Natural killer cell (primary cell): ENCODE measurements around the gene SIRT1. TPM values are rescaled to one million over a fixed set of nuclear protein-coding genes. Genes with fewer than 3 reads are reported as not detected.

Experiments used
- ATAC-seq, 3 donors: fragments of 150-1000 bp in 2 of 3; fragments of 200-7000 bp in 1 of 3; cut with Tn5 transposase; 1 replicate in 1 of 3; 2 replicates in 2 of 3; pipeline ENCODE4 v1.10.0; 2021; ENCODE audit warnings: mild to moderate bottlenecking in 2 of 3, moderate library complexity in 2 of 3
- DNase-seq, 2 donors: peaks; one replicate each; pipeline versions ENCODE4 v3.0.0 to v3.0.0-alpha.2; 2013 to 2021; ENCODE audit warnings: mixed read lengths in 1 of 2
- H3K27ac ChIP-seq: one replicate; pipeline ENCODE4 v1.5.1; 2013; ENCODE audit warnings: mild to moderate bottlenecking, low read length
- H3K27me3 ChIP-seq: one replicate; pipeline ENCODE4 v1.6.1; 2013; ENCODE audit warnings: low read length; ENCODE audit not compliant: control insufficient read depth, insufficient read depth
- H3K36me3 ChIP-seq: one replicate; pipeline ENCODE4 v1.6.1; 2013; ENCODE audit warnings: low read length; ENCODE audit not compliant: control insufficient read depth, insufficient read depth
- H3K4me1 ChIP-seq: one replicate; pipeline ENCODE4 v1.6.1; 2013; ENCODE audit warnings: low read length; ENCODE audit not compliant: control insufficient read depth, insufficient read depth
- H3K4me3 ChIP-seq: one replicate; pipeline ENCODE4 v1.5.1; 2013; ENCODE audit warnings: low read length
- H3K9me3 ChIP-seq: one replicate; pipeline ENCODE4 v1.6.1; 2013; ENCODE audit warnings: low read length; ENCODE audit not compliant: control insufficient read depth, insufficient read depth
- H3K27ac Mint-ChIP-seq, 2 donors: one replicate each; pipeline ENCODE4 v1.8.0; 2022; ENCODE audit warnings: mild to moderate bottlenecking in 2 of 2, mixed read lengths in 2 of 2, moderate library complexity in 1 of 2
- H3K27me3 Mint-ChIP-seq, 2 donors: one replicate each; pipeline ENCODE4 v1.8.0; 2022; ENCODE audit warnings: low read depth in 2 of 2, mixed read lengths in 2 of 2
- H3K36me3 Mint-ChIP-seq: one replicate; pipeline ENCODE4 v1.8.0; 2022; ENCODE audit warnings: mixed read lengths
- H3K4me1 Mint-ChIP-seq, 2 donors: one replicate each; pipeline ENCODE4 v1.8.0; 2022; ENCODE audit warnings: mixed read lengths in 2 of 2
- H3K4me3 Mint-ChIP-seq: one replicate; pipeline ENCODE4 v1.8.0; 2022; ENCODE audit warnings: mild to moderate bottlenecking, moderate library complexity, mixed read lengths
- H3K9me3 Mint-ChIP-seq, 2 donors: one replicate each; pipeline ENCODE4 v1.8.0; 2022; ENCODE audit warnings: mixed read lengths in 2 of 2
- WGBS: methylation state at CpG from one replicate; pipeline ENCODE4 v1.1.7; 2013; ENCODE audit warnings: missing lambda C conversion rate; ENCODE audit not compliant: insufficient coverage; 5-methylcytosine and 5-hydroxymethylcytosine counted together
- intact Hi-C: fragments of 100-400 bp; cut with micrococcal nuclease; formaldehyde crosslinking; loops from one replicate; pipeline ENCODE4 v1.14.2; 2022
- total RNA-seq, 4 donors: library from RNA; stranded (reverse); fragments of 120-200 nt in 1 of 4; gene quantifications; one replicate each; pipeline versions ENCODE4 v1.2.3 to v1.2.4, GENCODE V29; 2013 to 2022
- TF ChIP-seq, protein P1 (sequence below): fragments of 200-600 bp; IDR thresholded peaks from one replicate; pipeline ENCODE4 v1.8.0; 2022; ENCODE audit warnings: antibody characterized with exemption

SIRT1 gene
- total RNA-seq, 3 donors from 2014 or later (not counting 1 experiment from before 2014, with no cell fraction given): 38.2 to 51.0 (median 48.2) TPM

DNA sequence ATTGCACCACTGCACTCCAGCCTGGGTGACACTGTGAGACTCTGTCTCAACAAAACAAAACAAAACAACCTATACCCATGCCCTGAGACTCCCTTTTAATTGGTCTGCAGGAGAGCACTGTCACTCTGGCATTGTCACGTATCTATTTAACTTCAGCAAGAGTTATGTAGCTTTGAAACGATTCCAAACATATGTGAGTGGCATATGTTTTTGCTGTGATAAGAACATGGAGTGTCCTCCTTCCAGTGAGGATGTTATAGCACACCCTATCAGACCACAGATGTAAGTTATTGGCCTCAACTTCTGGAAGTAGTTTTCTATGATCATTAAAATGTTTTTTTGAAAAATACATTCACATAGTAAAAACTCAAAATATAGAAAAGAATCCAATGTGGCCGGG, 30.9 kb upstream of the SIRT1 start:
- Mint-ChIP-seq H3K4me1 (peaks cover 12 to 15% of the 10 kb centered on the region in 2 donors), H3K9me3 (no peaks in the 10 kb centered on the region), H3K27ac (no peak overlapping the region), H3K27me3 (no peaks in the 10 kb centered on the region), H3K36me3 (no peaks in the 10 kb centered on the region), H3K4me3 (no peak overlapping the region)
- no peak for ATAC-seq
- H3K4me3 ChIP-seq: no peak overlapping the region
- H3K9me3 ChIP-seq: no peaks in the 10 kb centered on the region
- no peaks in the 10 kb centered on the region for H3K27me3 ChIP-seq
- no peaks in the 10 kb centered on the region for H3K36me3 ChIP-seq
- DNase-seq: no peak
- peaks cover 11% of the 10 kb centered on the region for H3K4me1 ChIP-seq
- TF ChIP-seq, protein P1, sequence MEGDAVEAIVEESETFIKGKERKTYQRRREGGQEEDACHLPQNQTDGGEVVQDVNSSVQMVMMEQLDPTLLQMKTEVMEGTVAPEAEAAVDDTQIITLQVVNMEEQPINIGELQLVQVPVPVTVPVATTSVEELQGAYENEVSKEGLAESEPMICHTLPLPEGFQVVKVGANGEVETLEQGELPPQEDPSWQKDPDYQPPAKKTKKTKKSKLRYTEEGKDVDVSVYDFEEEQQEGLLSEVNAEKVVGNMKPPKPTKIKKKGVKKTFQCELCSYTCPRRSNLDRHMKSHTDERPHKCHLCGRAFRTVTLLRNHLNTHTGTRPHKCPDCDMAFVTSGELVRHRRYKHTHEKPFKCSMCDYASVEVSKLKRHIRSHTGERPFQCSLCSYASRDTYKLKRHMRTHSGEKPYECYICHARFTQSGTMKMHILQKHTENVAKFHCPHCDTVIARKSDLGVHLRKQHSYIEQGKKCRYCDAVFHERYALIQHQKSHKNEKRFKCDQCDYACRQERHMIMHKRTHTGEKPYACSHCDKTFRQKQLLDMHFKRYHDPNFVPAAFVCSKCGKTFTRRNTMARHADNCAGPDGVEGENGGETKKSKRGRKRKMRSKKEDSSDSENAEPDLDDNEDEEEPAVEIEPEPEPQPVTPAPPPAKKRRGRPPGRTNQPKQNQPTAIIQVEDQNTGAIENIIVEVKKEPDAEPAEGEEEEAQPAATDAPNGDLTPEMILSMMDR: no peak
- no peak overlapping the region for H3K27ac ChIP-seq
- intact Hi-C loops: no loop called here
- 79% methylated on average over 3 of the region's 3 CpGs for WGBS

GRCh38 chr10:67858971-67859370, 25.5 kb upstream of the SIRT1 start:
- intact Hi-C loops: loop anchor here (5.0 kb wide), 1 partner anchor 443 kb away; no protein-coding TSS in a partner anchor
- TF ChIP-seq, protein P1: no peak
- WGBS: 100% methylated on average over 2 of the region's 2 CpGs
- Histone ChIP-seq H3K27me3 (no peaks in the 10 kb centered on the region), H3K36me3 (no peaks in the 10 kb centered on the region), H3K27ac (no peak overlapping the region), H3K4me3 (no peak overlapping the region), H3K9me3 (no peaks in the 10 kb centered on the region), H3K4me1 (peaks cover 2% of the 10 kb centered on the region)
- Mint-ChIP-seq H3K36me3 (no peaks in the 10 kb centered on the region), H3K27me3 (peaks cover 0 to 2% of the 10 kb centered on the region in 2 donors), H3K4me3 (no peak overlapping the region), H3K27ac (no peak overlapping the region), H3K4me1 (peaks cover 0 to 5% of the 10 kb centered on the region in 2 donors), H3K9me3 (no peaks in the 10 kb centered on the region)
- ATAC-seq (no peak), DNase-seq (no peak)

DNA sequence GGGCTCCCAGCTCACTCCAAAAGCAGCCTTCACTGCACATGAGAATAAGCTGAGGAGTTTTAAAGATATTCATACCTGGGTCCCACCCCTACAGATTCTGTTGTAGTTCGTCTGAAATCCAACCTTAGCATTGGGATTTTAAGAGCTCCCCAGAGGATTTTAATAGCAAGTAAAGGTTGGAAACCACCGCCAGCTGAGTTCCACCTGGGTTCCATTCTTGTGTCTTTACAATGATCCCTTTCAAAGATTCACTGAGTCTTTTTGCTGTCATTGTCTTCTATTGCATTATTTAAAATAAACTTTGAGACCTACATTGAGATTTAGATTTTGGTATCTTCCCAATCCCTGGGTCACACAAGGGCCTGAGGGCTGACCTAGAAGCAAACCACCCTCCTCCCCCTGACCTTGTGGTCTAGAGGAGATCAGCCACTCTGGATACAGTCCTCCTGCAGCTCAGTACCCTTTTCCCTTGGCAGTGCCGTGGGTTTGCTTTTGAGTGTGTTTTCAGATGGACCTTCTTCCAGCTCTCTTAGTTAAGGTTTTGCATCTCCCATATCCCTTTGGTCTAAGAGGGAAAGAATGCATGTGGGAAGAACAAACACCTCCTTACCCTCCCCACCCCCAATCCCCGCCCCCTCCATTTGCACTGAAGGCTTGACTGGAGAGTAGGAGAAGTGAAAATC, 22.6 kb upstream of the SIRT1 start:
- Mint-ChIP-seq H3K27ac (no peak overlapping the region), H3K36me3 (no peaks in the 10 kb centered on the region), H3K4me1 (no peaks in the 10 kb centered on the region), H3K4me3 (no peak overlapping the region), H3K9me3 (no peaks in the 10 kb centered on the region), H3K27me3 (peaks cover 0 to 2% of the 10 kb centered on the region in 2 donors)
- TF ChIP-seq, protein P1: no peak
- DNase-seq (no peak), ATAC-seq (no peak)
- H3K27me3 ChIP-seq: no peaks in the 10 kb centered on the region
- H3K36me3 ChIP-seq: no peaks in the 10 kb centered on the region
- intact Hi-C loops: no loop called here
- H3K4me3 ChIP-seq: no peak overlapping the region
- no peaks in the 10 kb centered on the region for H3K9me3 ChIP-seq
- 93% methylated on average over 2 of the region's 4 CpGs for WGBS
- no peak overlapping the region for H3K27ac ChIP-seq
- no peaks in the 10 kb centered on the region for H3K4me1 ChIP-seq

GRCh38 chr10:67863094-67863493, 21.4 kb upstream of the SIRT1 start:
- Histone ChIP-seq H3K27ac (no peak overlapping the region), H3K36me3 (no peaks in the 10 kb centered on the region), H3K4me3 (no peak overlapping the region), H3K27me3 (no peaks in the 10 kb centered on the region), H3K4me1 (no peaks in the 10 kb centered on the region), H3K9me3 (no peaks in the 10 kb centered on the region)
- Mint-ChIP-seq H3K27ac (no peak overlapping the region), H3K4me1 (no peaks in the 10 kb centered on the region), H3K9me3 (no peaks in the 10 kb centered on the region), H3K36me3 (no peaks in the 10 kb centered on the region), H3K27me3 (peaks cover 0 to 2% of the 10 kb centered on the region in 2 donors), H3K4me3 (no peak overlapping the region)
- WGBS: 84% methylated on average over 1 of the region's 2 CpGs
- ATAC-seq (no peak), DNase-seq (no peak)
- TF ChIP-seq, protein P1: no peak
- intact Hi-C loops: no loop called here
